ENCODE measurements around the gene BHLHE23. TPM values are rescaled to one million over a fixed set of nuclear protein-coding genes. Genes with fewer than 3 reads are reported as not detected.

The BHLHE23 gene
- total RNA-seq, 6 donors from 2014 or later = not detected

DNA sequence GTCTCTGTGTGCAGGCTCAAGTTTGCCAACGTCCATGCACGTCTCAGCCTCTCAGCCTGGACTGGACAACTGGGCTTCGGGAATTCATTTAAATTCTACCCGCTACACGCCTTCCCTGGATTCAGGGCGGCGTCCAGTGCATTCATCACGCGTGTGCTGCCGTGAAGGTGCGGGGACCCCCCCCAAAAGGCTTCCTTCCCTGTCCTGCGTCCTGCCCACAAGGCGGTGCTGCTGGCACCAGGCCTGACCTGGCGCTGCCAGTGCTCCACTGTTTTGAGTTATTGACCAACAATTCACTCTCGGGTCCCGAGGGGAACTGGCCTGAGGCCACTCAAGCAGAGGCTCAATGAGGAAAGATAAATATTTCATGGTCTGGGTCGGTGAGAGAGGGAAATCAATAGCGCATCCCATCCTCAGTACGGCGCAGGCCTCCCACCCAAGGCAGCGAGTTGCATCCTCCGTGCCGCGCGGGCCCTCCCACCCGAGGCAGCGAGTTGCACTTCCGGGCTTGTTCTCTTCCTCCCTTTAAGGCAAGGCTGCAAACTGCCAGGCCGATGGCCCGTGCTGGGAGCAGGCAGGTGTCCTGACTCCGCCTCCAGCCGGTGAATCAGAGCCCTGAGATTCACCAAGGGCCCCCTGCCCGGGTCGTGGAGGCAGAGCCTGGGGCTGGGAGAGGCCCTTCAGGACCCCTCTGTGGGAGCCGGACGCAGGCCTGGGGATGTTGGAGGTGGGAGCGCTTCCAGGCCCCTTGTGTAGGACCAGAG, 22.8 kb upstream of the BHLHE23 start:
- Histone ChIP-seq H3K36me3 (no peaks in the 10 kb centered on the region), H3K4me1 (peaks cover 0 to 17% (median 3%) of the 10 kb centered on the region in 4 donors), H3K27me3 (peaks cover 2 to 26% (median 14%) of the 10 kb centered on the region in 4 donors), H3K9me3 (no peaks in the 10 kb centered on the region), H3K27ac (no peak overlapping the region), H3K4me3 (no peak overlapping the region)
- WGBS, 2 donors = 53 to 64% methylated on average over 29 to 37 of the region's 37 CpGs
- no peak for ATAC-seq (ENCODE audit: low FRiP score in 2 of 2)
- peak in 1 of 2 donors; percentile 75 for DNase-seq
- TF ChIP-seq POLR2A (IDR thresholded peaks at IDR 0.05) (no peak), EP300 (IDR thresholded peaks at IDR 0.05) (no peak), POLR2AphosphoS5 (IDR thresholded peaks at IDR 0.05) (no peak)
- TF ChIP-seq, protein P1, sequence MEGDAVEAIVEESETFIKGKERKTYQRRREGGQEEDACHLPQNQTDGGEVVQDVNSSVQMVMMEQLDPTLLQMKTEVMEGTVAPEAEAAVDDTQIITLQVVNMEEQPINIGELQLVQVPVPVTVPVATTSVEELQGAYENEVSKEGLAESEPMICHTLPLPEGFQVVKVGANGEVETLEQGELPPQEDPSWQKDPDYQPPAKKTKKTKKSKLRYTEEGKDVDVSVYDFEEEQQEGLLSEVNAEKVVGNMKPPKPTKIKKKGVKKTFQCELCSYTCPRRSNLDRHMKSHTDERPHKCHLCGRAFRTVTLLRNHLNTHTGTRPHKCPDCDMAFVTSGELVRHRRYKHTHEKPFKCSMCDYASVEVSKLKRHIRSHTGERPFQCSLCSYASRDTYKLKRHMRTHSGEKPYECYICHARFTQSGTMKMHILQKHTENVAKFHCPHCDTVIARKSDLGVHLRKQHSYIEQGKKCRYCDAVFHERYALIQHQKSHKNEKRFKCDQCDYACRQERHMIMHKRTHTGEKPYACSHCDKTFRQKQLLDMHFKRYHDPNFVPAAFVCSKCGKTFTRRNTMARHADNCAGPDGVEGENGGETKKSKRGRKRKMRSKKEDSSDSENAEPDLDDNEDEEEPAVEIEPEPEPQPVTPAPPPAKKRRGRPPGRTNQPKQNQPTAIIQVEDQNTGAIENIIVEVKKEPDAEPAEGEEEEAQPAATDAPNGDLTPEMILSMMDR (IDR thresholded peaks at IDR 0.05) = no peak

GRCh38 chr20:63028461-63028921, 21.7 kb upstream of the BHLHE23 start:
- WGBS, 2 donors = 21 to 22% methylated on average over 5 to 22 of the region's 22 CpGs
- H3K9me3 ChIP-seq = no peaks in the 10 kb centered on the region
- TF ChIP-seq POLR2A (IDR thresholded peaks at IDR 0.05) (no peak), POLR2AphosphoS5 (IDR thresholded peaks at IDR 0.05) (no peak), EP300 (IDR thresholded peaks at IDR 0.05) (no peak)
- TF ChIP-seq, protein P1 (IDR thresholded peaks at IDR 0.05) = no peak
- H3K4me1 ChIP-seq = peaks cover 0 to 17% (median 3%) of the 10 kb centered on the region in 4 donors
- ATAC-seq (ENCODE audit: low FRiP score in 2 of 2) (no peak), DNase-seq (peak in 1 of 2 donors; percentile 56)
- H3K27me3 ChIP-seq = peaks cover 2 to 26% (median 14%) of the 10 kb centered on the region in 4 donors
- no peak overlapping the region for H3K4me3 ChIP-seq
- no peaks in the 10 kb centered on the region for H3K36me3 ChIP-seq
- H3K27ac ChIP-seq = no peak overlapping the region

DNA sequence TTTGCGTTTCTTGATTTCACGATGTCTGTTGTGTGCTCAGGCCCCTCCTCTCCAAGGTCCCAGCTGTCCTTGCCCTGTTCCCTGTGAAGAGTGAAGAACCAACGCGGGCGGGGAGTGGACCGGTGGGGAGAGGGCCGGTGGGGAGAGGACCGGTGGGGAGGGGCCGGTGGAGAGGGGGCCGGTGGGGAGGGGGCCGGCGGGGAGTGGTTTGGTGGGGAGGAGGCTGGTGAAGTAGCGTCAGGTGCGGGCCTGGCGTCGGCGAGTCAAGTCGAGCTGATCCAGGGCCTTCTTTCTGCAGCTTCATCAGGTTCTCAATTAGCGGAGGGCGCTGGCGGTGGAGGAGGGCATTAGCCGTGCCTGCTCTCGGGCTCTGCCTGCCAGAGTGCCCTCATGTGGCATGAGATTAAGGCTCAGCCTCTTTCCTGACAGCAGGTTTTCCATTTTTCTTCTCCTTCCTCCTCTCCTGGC, 21.2 kb upstream of the BHLHE23 start:
- ATAC-seq (ENCODE audit: low FRiP score in 2 of 2) = no peak
- H3K36me3 ChIP-seq = no peaks in the 10 kb centered on the region
- WGBS, 2 donors = 3 to 4% methylated on average over 7 to 11 of the region's 23 CpGs
- TF ChIP-seq EP300 (IDR thresholded peaks at IDR 0.05) (no peak), POLR2AphosphoS5 (IDR thresholded peaks at IDR 0.05) (no peak), POLR2A (IDR thresholded peaks at IDR 0.05) (no peak)
- TF ChIP-seq, protein P1 (IDR thresholded peaks at IDR 0.05) = no peak
- peaks cover 0 to 12% (median 3%) of the 10 kb centered on the region in 4 donors for H3K4me1 ChIP-seq
- H3K27ac ChIP-seq = no peak overlapping the region
- no peaks in the 10 kb centered on the region for H3K9me3 ChIP-seq
- H3K4me3 ChIP-seq = no peak overlapping the region
- H3K27me3 ChIP-seq = peaks cover 2 to 26% (median 14%) of the 10 kb centered on the region in 4 donors
- DNase-seq = no peak

- TF ChIP-seq POLR2A (IDR thresholded peaks at IDR 0.05) (no peak), POLR2AphosphoS5 (IDR thresholded peaks at IDR 0.05) (no peak), EP300 (IDR thresholded peaks at IDR 0.05) (no peak)
- TF ChIP-seq, protein P1 (IDR thresholded peaks at IDR 0.05) = no peak
- Histone ChIP-seq H3K27me3 (peaks cover 2 to 26% (median 14%) of the 10 kb centered on the region in 4 donors), H3K4me1 (peaks cover 0 to 8% (median 3%) of the 10 kb centered on the region in 4 donors), H3K4me3 (no peak overlapping the region), H3K27ac (no peak overlapping the region), H3K36me3 (no peaks in the 10 kb centered on the region), H3K9me3 (no peaks in the 10 kb centered on the region)
- DNase-seq = no peak
- no peak for ATAC-seq (ENCODE audit: low FRiP score in 2 of 2)
- 45 to 59% methylated on average over 18 to 27 of the region's 27 CpGs for WGBS, 2 donors
Observed at GRCh38 chr20:63027221-63027921, 20.6 kb upstream of the BHLHE23 start.
